Stomach smooth muscle (tissue), 2 donors: ENCODE data around the gene KCNE4.

Experiments used
- H3K27ac ChIP-seq: one replicate; pipeline ENCODE4 v1.7.0; 2013; ENCODE audit warnings: mild to moderate bottlenecking, low read length, inconsistent platforms
- H3K27me3 ChIP-seq, 2 donors: one replicate each; pipeline ENCODE4 v1.7.0; 2013; ENCODE audit warnings: low read length in 2 of 2; ENCODE audit not compliant: insufficient read depth in 2 of 2, control insufficient read depth in 1 of 2
- H3K36me3 ChIP-seq, 2 donors: one replicate each; pipeline ENCODE4 v1.7.0; 2013; ENCODE audit warnings: low read length in 2 of 2; ENCODE audit not compliant: control insufficient read depth in 2 of 2, insufficient read depth in 2 of 2
- H3K4me1 ChIP-seq: one replicate; pipeline ENCODE4 v1.7.0; 2013; ENCODE audit warnings: low read length; ENCODE audit not compliant: control insufficient read depth, insufficient read depth
- H3K4me3 ChIP-seq, 2 donors: one replicate each; pipeline ENCODE4 v1.7.0; 2013; ENCODE audit warnings: low read length in 2 of 2
- H3K9ac ChIP-seq, 2 donors: one replicate each; pipeline ENCODE4 v1.7.0; 2013; ENCODE audit warnings: low read length in 2 of 2, mild to moderate bottlenecking in 1 of 2
- H3K9me3 ChIP-seq, 2 donors: one replicate each; pipeline ENCODE4 v1.7.0; 2013; ENCODE audit warnings: low read length in 2 of 2; ENCODE audit not compliant: control insufficient read depth in 2 of 2
- donor health status: healthy.
- donor health status: Pancreatic carcinoma.

Gene KCNE4

DNA sequence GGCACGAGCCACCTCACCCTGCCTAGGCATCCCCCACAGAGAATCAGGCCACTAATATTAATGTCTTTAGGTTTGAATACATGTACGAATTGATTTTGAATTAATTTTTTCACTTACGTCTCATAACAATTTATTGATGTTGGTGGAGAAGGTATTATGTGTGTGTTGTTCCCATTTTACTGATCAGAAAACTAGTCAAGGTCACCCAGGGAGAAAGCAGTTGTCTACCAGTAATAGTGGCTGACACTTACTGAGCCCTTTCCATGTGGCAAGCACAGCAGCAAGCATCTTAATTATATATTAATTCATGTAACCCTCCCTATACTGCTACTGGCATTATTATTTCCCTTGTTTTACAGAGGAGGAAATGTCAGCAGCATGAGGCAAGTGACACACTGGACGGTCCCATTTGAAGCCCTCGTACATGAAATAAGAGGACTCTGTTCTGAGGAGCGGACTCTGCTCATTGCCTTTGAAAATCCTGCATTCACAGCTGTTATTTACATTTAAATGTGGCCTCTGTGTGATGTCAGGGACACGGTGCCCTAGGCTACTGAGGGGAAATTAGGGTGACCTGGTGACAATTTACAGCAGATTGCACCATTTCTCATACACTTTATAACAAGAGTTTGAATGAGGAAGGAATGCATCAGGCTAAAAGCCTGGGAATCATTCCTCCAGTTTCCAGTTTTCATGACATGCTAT, 30.9 kb upstream of the KCNE4 start:
- H3K9ac ChIP-seq, result no peak overlapping the region
- H3K4me3 ChIP-seq, result no peak overlapping the region
- no peaks in the 10 kb centered on the region for H3K36me3 ChIP-seq
- no peak overlapping the region for H3K27ac ChIP-seq
- no peaks in the 10 kb centered on the region for H3K4me1 ChIP-seq
- no peaks in the 10 kb centered on the region for H3K27me3 ChIP-seq
- no peaks in the 10 kb centered on the region for H3K9me3 ChIP-seq

DNA sequence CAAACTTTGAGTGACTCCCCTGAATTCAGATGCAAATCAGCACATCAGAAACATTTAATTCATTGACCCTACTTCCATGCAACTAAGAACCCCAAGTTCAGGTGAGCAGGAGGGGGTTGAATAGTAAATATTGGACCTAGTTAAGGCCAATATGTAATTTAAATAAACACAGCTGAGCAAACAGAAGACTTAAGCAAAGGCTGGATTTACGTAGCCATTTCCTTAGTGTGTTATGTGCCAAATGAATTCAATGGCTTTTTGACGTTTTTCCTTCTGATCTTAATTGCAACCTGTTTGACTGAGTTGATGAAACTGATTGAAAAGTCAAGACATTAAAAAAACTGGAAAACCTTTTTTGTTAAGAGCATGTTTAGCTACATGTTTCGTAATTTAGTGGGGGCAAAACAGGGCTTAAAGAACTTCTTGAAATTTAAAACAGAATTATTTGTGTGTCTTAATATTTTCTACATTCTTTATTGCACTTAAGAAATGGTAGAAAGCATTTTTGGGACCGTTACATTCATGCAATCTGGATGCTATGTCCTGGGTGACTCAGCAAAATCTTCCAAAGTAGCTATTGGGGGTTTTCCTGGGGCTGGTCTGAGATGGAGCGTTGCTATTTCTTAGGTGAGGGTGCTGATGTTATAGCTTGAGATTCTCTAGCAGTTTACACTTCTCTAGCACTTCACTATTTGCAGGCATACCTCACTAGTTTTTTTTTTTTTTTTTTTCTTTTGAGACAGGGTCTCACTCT, 25.5 kb upstream of the KCNE4 start:
- Histone ChIP-seq H3K4me3 (no peak overlapping the region), H3K36me3 (no peaks in the 10 kb centered on the region), H3K9ac (no peak overlapping the region), H3K27ac (no peak overlapping the region), H3K9me3 (no peaks in the 10 kb centered on the region), H3K4me1 (peaks cover 3% of the 10 kb centered on the region), H3K27me3 (no peaks in the 10 kb centered on the region)

DNA sequence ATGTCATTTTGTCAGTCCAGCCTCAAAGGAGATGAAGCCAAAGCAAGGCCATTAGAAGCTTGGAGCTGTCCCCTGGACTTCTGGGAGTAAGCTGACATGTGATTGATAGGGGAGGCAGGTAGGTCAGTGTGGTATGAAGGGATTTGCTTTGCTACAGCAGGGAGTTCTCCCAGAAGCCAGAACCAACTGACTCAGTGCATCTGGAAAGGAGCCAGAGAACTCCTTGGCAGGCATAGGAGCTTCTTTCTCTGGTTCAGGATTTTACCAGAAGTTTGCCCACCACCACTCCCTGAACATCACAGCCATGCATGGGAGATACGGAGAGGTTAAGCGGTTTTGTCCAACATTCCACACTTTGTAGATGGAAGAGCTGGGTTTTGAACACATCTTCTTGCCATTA, 24.5 kb upstream of the KCNE4 start:
- Histone ChIP-seq H3K27me3 (no peaks in the 10 kb centered on the region), H3K27ac (no peak overlapping the region), H3K36me3 (no peaks in the 10 kb centered on the region), H3K4me3 (no peak overlapping the region), H3K9ac (no peak overlapping the region), H3K9me3 (no peaks in the 10 kb centered on the region), H3K4me1 (peaks cover 3% of the 10 kb centered on the region)

DNA sequence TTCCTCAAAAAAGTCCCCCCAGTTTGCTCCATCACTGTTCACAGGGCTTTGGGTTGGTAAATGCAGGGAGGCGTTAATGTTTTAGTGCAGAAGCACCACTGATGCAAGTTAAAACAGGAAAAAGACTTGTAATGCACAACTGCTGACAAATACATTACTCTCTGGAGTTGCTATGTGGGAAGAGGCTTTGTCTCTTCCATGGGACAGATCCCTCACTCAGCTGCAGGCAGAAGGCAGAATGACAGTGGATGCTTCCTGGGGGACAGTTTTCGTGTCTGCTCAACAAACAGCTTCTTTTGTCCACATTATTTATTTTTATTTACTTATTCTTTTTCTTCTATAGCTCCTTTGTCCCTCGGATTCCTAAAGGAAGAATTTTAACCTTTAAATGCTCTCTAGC, 22.7 kb upstream of the KCNE4 start:
- H3K9me3 ChIP-seq, result no peaks in the 10 kb centered on the region
- no peak overlapping the region for H3K4me3 ChIP-seq
- no peak overlapping the region for H3K27ac ChIP-seq

DNA sequence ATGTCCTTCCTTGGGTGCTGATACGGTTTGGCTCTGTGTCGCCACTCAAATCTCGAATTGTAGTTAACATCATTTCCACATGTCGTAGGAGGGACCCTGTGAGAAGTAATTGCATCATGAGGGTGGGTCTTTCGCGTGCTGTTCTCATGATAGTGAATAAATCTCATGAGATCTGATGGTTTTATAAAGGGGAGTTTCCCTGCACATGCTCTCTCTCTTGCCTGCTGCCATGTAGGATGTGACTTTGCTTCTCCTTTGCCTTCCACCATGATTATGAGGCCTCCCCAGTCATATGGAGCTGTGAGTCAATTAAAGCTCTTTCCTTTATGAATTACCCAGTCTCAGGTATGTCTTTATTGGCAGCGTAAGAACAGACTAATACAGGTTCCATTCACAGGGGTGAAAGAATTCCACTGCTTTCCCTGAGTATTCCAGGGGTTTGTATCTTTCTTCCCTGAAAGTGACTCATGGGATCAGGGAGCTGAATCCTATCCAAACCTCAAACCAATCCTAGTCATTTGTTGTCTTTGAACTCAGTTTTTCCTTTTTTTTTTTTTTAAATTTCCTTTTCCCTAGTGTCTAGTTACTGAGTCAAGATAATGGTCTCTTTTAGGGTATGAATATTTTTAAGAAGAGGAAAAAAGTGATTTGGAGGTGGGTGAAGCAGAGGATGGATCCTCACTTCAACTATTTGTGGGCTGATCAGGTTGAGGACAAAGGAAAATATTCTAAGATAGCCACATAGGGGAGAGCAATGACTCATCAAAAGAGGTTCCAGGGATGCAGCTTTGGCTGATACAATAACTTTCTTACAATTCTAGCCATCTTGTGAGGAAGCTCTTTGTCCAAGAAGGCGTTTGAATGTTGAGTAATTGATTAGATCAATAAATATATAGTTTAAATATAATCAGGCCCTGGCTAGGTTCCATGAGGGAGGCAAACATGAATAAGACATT, 19.5 kb upstream of the KCNE4 start:
- Histone ChIP-seq H3K4me3 (no peak overlapping the region), H3K9me3 (no peaks in the 10 kb centered on the region), H3K36me3 (no peaks in the 10 kb centered on the region), H3K27ac (no peak overlapping the region), H3K4me1 (peaks cover under 1% of the 10 kb centered on the region), H3K9ac (no peak overlapping the region), H3K27me3 (no peaks in the 10 kb centered on the region)

More for the DNA sequence above, 22.7 kb upstream of the KCNE4 start:
- Histone ChIP-seq H3K4me1 (peaks cover 3% of the 10 kb centered on the region), H3K9ac (no peak overlapping the region), H3K36me3 (no peaks in the 10 kb centered on the region), H3K27me3 (no peaks in the 10 kb centered on the region)

DNA sequence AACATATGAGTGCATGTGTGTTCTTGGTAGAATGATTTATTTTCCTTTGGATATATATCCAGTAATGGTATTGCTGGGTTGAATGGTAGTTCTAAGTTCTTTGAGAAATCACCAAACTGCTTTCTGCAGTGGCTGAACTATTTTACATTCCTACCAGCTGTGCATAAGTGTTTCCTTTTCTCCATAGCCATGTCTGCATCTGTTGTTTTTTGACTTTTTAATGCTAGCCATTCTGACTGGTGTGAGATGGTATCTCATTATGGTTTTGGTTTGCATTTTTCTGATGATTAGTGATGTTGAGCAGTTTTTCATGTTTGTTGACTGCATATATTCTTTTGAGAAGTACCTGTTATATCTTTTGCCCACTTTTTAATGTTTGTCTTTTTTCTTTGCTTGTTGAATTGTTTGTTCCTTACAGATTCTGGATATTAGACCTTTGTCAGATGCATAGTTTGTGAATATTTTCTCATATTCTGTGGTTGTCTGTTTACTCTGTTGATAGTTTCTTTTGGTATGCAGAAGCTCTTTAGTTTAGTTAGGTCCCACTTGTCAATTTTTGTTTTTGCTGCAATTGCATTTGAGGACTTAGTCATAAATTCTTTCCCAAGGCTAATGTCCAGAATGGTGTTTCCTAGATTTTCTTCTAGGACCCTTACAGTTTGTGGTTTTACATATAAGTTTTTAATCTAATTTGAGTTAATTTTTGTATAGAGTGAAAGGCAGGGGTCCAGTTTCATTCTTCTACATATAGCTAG, 17.6 kb upstream of the KCNE4 start:
- Histone ChIP-seq H3K9me3 (no peaks in the 10 kb centered on the region), H3K27me3 (no peaks in the 10 kb centered on the region), H3K36me3 (no peaks in the 10 kb centered on the region), H3K4me3 (no peak overlapping the region), H3K4me1 (no peaks in the 10 kb centered on the region), H3K27ac (no peak overlapping the region), H3K9ac (no peak overlapping the region)

DNA sequence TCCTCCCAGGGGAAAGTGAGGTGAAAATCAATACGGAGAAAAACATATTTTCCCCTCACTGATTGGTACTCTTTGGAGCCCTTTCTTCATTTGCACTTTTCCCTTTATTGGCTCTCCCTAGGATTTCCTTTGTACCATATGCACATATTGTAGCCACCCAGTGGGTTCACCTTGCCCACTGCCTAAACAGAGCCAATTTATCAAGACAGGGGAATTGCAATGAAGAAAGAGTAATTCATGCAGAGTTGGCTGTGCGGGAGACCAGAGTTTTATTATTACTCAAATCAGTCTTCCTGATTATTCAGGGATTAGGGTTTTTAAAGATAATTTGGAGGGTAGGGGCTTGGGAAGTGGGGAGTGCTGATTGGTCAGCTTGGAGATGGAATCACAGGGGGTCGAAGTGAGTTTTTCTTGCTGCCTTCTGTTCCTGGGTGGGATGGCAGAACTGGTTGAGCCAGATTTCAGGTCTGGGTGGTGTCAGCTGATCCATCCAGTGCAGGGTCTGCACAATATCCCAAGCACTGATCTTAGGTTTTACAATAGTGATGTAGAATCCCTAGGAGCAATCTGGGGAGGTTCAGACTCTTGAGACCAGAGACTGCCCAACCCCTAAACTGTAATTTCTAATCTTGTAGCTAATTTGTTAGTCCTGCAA, 15.1 kb upstream of the KCNE4 start:
- no peaks in the 10 kb centered on the region for H3K27me3 ChIP-seq
- no peaks in the 10 kb centered on the region for H3K4me1 ChIP-seq
- H3K9me3 ChIP-seq, result no peaks in the 10 kb centered on the region
- H3K9ac ChIP-seq, result no peak overlapping the region
- no peak overlapping the region for H3K4me3 ChIP-seq
- no peaks in the 10 kb centered on the region for H3K36me3 ChIP-seq
- no peak overlapping the region for H3K27ac ChIP-seq

DNA sequence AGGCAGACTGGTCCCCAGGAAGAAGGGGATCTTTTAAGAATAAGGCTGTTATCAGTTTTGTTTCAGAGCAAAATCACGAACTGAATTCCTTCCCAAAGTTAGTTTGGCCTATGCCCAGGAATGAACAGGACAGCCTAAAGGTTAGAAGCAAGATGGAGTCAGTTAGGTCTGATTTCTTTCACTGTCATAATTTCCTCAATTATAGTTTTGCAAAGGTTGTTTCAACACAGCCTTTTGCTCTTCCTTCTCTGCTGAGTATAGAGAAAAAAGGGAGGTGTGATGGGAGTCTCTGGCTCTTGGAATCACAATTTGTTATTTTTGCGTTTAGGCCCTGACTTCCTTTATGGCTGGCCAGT, 14.6 kb upstream of the KCNE4 start:
- Histone ChIP-seq H3K4me3 (no peak overlapping the region), H3K9me3 (no peaks in the 10 kb centered on the region), H3K4me1 (no peaks in the 10 kb centered on the region), H3K27ac (no peak overlapping the region), H3K9ac (no peak overlapping the region), H3K36me3 (no peaks in the 10 kb centered on the region), H3K27me3 (no peaks in the 10 kb centered on the region)

DNA sequence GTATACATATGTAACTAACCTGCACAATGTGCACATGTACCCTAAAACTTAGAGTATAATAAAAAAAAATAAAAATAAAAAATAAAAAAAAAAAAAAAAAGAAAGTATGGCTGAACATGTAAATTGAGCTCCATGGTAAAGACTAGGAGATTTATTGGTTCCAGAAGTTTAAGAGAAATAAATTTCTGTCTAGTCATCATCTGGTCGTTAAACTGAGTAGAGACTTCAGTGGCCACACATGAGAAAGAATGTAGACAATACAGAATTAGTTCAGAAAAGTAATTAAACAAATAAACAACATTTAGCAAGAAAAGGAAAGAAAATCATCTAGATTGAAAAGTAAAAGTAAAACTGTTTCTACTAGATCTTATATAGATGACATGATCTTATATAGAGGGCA, 12.4 kb upstream of the KCNE4 start:
- H3K4me3 ChIP-seq, result no peak overlapping the region
- peaks cover 5% of the 10 kb centered on the region for H3K4me1 ChIP-seq
- no peak overlapping the region for H3K9ac ChIP-seq
- no peaks in the 10 kb centered on the region for H3K36me3 ChIP-seq
- H3K27me3 ChIP-seq, result no peaks in the 10 kb centered on the region
- H3K27ac ChIP-seq, result no peak overlapping the region
- H3K9me3 ChIP-seq, result no peaks in the 10 kb centered on the region

DNA sequence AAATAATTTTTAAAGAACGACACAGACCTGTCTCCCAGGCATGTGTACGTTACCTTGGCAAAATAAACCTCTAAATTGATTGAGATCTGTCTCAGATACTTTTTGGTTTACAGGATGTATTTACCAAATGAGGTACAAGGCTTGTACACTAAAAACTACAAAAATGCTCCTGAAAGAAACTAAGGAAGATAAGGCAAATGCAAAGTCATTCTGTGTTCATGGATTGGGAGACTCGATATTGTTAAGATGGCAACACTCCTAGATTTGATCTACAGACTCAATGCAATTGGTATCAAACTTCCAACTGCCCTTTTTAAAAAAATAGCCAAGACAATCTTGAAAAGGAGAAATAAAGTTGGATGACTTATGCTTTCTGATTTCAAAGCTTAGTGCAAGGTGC, 11.5 kb upstream of the KCNE4 start:
- Histone ChIP-seq H3K27me3 (no peaks in the 10 kb centered on the region), H3K36me3 (no peaks in the 10 kb centered on the region), H3K4me1 (peaks cover 5% of the 10 kb centered on the region), H3K4me3 (no peak overlapping the region), H3K9me3 (no peaks in the 10 kb centered on the region), H3K27ac (no peak overlapping the region), H3K9ac (no peak overlapping the region)
